ENCODE measurements around the gene HDAC7.

HDAC7 gene

DNA sequence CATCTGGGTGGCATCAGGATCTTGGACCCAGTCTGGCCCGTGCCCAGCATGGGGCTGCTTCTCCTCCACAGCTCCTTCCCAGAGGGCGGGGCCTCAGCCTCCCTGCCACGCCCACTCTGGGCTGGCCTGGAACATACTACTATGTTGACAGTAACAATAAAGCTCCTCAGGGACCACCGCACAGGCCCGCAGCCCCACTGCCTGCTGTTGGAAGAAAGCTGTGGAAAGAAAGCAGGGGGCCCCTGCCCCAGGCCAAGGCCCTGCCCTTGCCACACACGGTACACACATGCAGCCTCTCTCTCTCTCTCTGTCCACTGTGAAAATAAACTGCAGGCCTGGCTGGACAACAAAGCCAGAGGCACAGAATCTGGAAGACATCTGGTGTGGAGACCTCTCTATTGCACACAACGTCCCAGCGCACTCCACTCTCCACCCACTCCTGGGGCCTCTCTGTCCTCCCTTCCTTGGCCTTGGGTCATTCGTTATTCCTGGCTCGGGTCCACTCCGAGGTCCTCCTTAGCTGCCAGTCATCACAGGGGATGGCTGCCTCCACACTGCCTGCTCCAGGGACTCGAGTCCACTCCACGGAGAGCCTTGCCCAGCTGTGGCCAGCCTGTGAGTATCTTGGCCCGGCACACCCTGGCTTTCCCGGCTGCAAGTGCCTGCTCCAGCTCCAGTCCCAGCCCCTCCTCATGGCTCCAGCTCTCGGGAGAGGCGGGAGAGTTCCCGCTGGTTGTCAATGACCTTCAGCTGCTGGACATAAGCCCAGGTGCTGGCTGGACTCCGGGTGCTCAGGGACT is 82.6 kb downstream of the HDAC7 start:
- TF ChIP-seq, protein P1, sequence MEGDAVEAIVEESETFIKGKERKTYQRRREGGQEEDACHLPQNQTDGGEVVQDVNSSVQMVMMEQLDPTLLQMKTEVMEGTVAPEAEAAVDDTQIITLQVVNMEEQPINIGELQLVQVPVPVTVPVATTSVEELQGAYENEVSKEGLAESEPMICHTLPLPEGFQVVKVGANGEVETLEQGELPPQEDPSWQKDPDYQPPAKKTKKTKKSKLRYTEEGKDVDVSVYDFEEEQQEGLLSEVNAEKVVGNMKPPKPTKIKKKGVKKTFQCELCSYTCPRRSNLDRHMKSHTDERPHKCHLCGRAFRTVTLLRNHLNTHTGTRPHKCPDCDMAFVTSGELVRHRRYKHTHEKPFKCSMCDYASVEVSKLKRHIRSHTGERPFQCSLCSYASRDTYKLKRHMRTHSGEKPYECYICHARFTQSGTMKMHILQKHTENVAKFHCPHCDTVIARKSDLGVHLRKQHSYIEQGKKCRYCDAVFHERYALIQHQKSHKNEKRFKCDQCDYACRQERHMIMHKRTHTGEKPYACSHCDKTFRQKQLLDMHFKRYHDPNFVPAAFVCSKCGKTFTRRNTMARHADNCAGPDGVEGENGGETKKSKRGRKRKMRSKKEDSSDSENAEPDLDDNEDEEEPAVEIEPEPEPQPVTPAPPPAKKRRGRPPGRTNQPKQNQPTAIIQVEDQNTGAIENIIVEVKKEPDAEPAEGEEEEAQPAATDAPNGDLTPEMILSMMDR (IDR thresholded peaks at IDR 0.05; ENCODE audit: extremely low read depth, insufficient read depth, missing control alignments) = no peak
- in situ Hi-C loops (cut with MboI; ENCODE audit: low pct_unique_long_range_greater_than_20kb, low sequenced_read_pairs, unreplicated experiment) = loop anchor here (25.0 kb wide), 1 partner anchor 425 kb away; the partner anchor contains the start of gene ASB8

DNA sequence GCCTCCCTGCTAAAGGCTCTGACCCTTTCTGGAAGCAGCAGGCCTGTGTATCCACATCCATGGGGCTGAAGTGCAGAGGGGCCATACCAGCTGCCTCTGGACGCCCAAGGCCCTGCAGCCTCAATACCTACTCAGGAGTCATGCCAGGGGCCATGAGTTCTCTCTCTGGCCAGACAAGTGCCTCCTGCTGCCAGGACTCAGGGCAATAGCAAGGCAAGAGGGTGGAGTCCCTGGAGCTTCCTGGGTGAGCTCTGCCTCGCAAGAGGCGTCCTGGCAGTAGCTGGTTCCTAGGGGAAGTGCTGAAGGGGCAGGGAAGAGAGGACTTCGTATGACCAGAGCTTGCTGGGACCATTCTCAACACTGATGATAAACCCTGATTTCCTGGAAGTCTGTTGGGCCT is 83.5 kb downstream of the HDAC7 start:
- TF ChIP-seq, protein P1 (IDR thresholded peaks at IDR 0.05; ENCODE audit: extremely low read depth, insufficient read depth, missing control alignments) = no peak
- in situ Hi-C loops (cut with MboI; ENCODE audit: low pct_unique_long_range_greater_than_20kb, low sequenced_read_pairs, unreplicated experiment) = loop anchor here (25.0 kb wide), 1 partner anchor 426 kb away; the partner anchor contains the start of gene ASB8
- no peak for DNase-seq (ENCODE audit: low spot score)

More for the DNA sequence above, 82.6 kb downstream of the HDAC7 start:
- no peak for DNase-seq (ENCODE audit: low spot score)

GRCh38 chr12:47735649-47736048 is 84.1 kb downstream of the HDAC7 start:
- DNase-seq (ENCODE audit: low spot score) = no peak
- in situ Hi-C loops (cut with MboI; ENCODE audit: low pct_unique_long_range_greater_than_20kb, low sequenced_read_pairs, unreplicated experiment) = loop anchor here (25.0 kb wide), 1 partner anchor 427 kb away; the partner anchor contains the start of gene ASB8
- TF ChIP-seq, protein P1 (IDR thresholded peaks at IDR 0.05; ENCODE audit: extremely low read depth, insufficient read depth, missing control alignments) = no peak

DNA sequence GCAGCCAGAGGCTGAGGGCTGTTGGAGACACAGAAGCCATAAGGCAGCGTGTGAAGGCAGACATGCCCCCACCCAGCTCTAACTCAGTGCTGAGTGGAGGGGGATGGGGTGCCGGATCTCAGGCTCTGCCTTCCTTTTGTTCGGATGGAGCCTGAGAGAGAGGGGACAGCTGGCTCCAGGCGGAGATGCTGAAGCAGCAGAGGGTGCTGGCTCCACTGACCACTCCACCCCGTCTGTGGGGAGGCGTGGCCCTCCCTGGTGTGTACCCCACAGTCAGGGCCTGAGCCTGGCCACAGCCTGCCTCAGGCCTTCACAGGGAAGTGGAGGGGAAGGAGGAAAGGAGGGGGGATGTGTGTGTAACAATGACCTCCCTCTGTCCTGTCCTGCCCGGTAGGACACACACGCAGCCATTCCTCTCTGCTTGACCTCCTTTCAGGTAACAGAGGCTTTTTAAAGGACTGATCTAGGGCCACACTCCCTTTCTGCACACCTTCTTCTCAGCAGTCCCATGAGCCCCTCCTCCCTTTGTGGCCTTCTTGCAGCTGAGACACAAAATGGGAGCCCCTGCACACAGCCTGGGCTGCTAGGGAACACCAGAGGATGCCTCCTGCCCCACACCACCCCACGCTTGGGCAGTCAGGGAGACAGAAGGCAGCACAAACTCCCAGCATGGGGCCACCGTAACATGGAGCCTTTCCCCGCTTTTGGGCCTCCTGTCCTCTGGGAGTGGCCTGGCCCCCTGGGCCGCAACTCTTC is 84.8 kb downstream of the HDAC7 start:
- TF ChIP-seq, protein P1 (IDR thresholded peaks at IDR 0.05; ENCODE audit: extremely low read depth, insufficient read depth, missing control alignments) = no peak
- in situ Hi-C loops (cut with MboI; ENCODE audit: low pct_unique_long_range_greater_than_20kb, low sequenced_read_pairs, unreplicated experiment) = loop anchor here (25.0 kb wide), 1 partner anchor 427 kb away; the partner anchor contains the start of gene ASB8
- DNase-seq (ENCODE audit: low spot score) = no peak

- TF ChIP-seq, protein P1 (IDR thresholded peaks at IDR 0.05; ENCODE audit: extremely low read depth, insufficient read depth, missing control alignments) = no peak
- DNase-seq (ENCODE audit: low spot score) = no peak
- in situ Hi-C loops (cut with MboI; ENCODE audit: low pct_unique_long_range_greater_than_20kb, low sequenced_read_pairs, unreplicated experiment) = loop anchor here (25.0 kb wide), 1 partner anchor 429 kb away; the partner anchor contains the start of gene ASB8
Measured at GRCh38 chr12:47733142-47733541, 86.6 kb downstream of the HDAC7 start.
